ENCODE data around the gene NUMBL. TPM values are rescaled to one million over a fixed set of nuclear protein-coding genes. Genes with fewer than 3 reads are reported as not detected.
"Not testable (repeated sequence)": the region's sequence is repeated elsewhere in the genome, so short reads cannot be mapped to it uniquely, and the experiment has no call there.

Gene NUMBL
- 10 to 100 TPM; 22.0 to 37.8 (median 28.3) TPM for polyA plus RNA-seq (ENCODE audit: insufficient read length in 10 of 10)
- long read RNA-seq, donor 1, transcript NUMBL-201 (10 exons, 3,561 nt), result major isoform, 5 of 5 reads
- long read RNA-seq, donor 1, partial matches to known transcripts, result 0 of 5 reads
- long read RNA-seq, donor 1, other reads (novel, unspliced or antisense), result 0 of 5 reads
- long read RNA-seq, donor 2, partial matches to known transcripts, result 0 of 4 reads
- long read RNA-seq, donor 2, other reads (novel, unspliced or antisense), result 0 of 4 reads
- long read RNA-seq, donor 3, result 0 reads
- long read RNA-seq, donor 4, partial matches to known transcripts, result 0 of 4 reads
- long read RNA-seq, donor 4, other reads (novel, unspliced or antisense), result 0 of 4 reads
- long read RNA-seq, donor 5, transcript NUMBL-201 (10 exons, 3,561 nt), result major isoform, 8 of 25 reads
- long read RNA-seq, donor 5, partial matches to known transcripts, result 15 of 25 reads
- long read RNA-seq, donor 5, other reads (novel, unspliced or antisense), result 0 of 25 reads
- long read RNA-seq, donor 6, partial matches to known transcripts, result 0 of 7 reads
- long read RNA-seq, donor 6, other reads (novel, unspliced or antisense), result 5 of 7 reads
- long read RNA-seq, donor 7, partial matches to known transcripts, result 0 of 4 reads
- long read RNA-seq, donor 7, other reads (novel, unspliced or antisense), result 0 of 4 reads
- long read RNA-seq, donor 8, partial matches to known transcripts, result 0 of 4 reads
- long read RNA-seq, donor 8, other reads (novel, unspliced or antisense), result 0 of 4 reads
- long read RNA-seq, donor 9, result 0 reads

DNA sequence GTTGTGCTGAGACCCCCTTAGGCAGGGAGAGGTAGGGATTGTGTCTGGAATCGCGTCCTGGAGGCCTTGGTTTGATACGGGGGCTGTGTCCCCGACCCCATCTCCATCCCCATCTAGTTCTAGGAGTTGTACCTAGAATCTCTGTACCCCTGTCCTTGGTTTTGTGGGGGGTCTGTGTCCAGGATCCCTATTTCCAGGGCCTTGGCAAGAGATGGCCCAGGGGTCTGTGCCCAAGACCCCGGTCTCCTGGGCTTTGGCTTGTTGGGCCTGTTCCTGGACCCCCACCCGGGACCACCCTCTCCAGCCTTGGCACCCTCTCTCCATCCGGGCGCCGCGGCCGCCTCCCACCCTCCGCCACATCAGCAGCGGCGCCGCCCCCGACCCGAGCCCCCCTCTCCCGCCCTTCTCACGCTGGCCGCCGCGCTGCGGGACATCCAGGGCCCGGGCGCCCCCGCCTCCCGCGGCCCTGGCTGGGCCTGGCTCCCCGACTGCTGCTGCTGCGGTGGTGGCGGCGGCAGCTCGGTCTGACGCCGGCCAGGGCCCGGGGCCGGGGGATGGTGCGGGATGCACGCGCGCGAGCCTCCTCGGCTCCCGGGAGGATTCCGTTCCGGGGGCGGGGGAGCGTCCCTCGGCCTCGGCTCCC is at the start of gene NUMBL:
NUMBL (minus strand) TSS at position 602 of the 643 bp plus-strand sequence; CDS start at position 434, 168 bp downstream.
- peak in 1 of 3 donors; percentile 94 for DNase-seq

- no peak for DNase-seq
Observed at GRCh38 chr19:40739030-40739839, 48.8 kb upstream of the NUMBL start.

DNA sequence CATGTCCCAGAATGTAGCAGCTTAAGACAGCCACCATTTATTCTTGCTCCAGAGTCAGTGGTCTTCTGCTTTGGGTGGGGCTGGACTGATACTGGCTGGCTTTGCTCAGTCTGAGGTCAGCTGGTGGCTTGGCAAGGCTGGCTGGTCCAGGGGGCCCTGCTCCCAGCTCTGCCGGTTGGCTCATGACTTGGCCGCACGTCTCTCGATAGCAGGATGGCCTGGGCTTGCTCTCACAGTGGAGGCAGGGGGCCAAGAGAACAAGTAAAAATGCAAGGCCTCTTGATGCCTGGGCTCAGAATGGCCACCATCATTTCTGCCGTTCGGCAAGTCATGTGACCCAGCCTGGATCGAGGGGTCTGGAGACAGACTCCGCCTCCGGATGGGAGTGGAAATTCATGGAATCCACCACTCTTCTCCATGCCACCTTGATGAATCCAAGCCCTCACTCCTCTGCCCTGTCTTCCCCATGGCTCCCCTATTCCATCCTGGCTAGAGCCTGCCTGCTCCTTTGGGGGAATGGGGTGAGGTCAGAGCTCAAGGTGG is 46.7 kb upstream of the NUMBL start:
- DNase-seq, result no peak

DNA sequence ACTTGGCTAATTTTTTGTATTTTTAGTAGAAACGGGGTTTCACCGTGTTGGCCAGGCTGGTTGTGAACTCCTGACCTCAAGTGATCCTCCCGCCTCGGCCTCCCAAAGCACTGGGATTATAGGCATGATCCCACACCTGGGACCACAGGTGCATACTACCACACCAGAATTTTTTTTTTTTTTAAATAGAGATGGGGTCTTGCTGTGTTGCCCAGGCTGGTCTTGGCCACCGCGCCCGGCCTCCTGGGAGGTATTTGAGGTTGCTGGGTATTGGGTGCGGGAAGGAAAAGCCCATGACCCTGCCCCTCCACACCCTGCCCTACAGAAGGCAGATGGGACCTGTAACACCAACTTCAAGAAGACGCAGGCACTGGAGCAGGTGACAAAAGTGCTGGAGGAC is 46.2 kb upstream of the NUMBL start:
- DNase-seq, result no peak

DNA sequence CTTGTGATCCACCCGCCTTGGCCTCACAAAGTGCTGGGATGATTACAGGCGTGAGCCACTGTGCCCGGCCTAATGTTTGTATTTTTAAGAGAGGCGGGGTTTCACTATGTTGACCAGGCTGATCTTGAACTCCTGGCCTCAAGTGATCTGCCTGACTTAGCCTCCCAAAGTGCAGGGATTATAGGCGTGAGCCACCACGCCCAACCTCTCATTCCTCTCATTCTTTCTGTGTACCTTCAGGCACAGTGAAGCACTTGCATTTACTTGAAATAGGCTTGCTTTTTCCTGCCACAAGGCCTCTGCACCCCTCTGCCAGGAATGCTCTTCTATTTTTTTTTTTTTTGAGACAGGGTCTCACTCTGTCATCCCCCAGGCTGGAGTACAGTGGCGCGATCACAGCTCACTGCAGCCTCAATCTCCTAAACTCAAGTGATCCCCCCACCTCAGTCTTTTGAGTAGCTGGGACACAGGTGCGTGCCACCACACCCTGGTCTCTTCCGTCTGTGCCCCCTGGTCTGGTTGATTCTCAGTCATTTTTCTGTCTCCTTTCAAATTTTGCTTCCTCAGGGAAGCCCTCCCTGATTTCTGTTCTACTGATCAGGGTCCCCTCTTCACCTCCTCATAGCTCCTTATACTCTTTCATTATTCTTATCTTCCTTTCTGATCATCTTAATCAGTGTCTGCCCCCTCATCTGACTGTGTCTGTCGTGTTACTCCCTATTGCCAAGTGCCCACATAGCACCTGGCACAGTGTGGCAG is 44.7 kb upstream of the NUMBL start:
- DNase-seq, result no peak

GRCh38 chr19:40733149-40733548 is 42.7 kb upstream of the NUMBL start:
- no peak for DNase-seq

DNA sequence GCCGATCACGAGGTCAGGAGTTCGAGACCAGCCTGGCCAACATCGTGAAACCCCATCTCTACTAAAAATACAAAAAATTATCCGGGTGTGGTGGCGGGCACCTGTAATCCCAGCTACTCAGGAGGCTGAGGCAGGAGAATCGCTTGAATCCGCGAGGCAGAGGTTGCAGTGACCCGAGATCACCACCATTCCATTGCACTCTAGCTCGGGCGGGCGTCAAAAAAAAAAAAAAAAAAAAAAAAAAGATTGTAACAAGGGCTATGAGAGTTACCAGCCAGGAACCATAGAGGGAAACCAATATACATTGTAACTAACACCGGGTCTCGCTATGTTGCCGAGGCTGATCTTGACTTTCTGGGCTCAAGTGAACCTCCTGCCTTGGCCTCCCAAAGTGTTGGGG is 41.9 kb upstream of the NUMBL start:
- DNase-seq, result not testable (repeated sequence)

DNA sequence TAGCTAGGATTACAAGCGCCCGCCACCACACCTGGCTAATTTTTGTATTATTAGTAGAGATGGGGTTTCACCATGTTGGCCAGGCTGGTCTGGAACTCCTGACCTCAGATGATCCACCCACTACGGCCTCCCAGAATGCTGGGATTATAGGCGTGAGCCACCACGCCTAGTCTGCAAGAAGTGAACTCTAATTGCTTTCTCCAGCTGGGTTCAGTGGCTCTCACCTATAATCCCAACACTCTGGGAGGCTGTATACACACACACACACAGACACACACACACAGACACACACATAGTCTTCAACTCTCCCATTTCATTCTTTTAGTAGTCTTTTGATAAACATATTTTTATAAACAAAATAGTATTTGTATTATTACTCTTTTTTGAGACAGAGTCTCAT is 39.6 kb upstream of the NUMBL start:
- DNase-seq, result not testable (repeated sequence)

- no peak for DNase-seq
Observed at GRCh38 chr19:40726279-40726678, 35.8 kb upstream of the NUMBL start.

GRCh38 chr19:40724855-40725254 is 34.4 kb upstream of the NUMBL start:
- no peak for DNase-seq

DNA sequence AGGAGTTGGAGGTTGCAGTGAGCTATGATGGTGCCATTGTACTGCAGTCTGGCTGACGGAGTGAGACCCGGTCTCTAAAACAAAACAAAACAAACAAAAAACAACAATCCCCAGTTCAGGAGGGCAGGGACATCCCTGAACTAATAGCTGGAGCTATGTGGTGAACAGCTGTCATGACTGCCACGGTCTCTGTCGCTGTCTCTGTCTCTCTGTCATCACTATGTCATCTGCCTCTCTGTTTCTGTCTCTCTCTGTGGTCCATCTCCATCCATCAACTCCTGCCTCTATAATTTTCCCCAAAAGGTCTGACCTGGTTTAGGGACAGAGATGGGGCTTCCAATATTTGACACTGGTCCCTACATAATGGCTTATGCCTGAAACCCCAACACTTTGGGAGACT is 33.9 kb upstream of the NUMBL start:
- no peak for DNase-seq

- no peak for DNase-seq
Observed at GRCh38 chr19:40723661-40724254, 33.3 kb upstream of the NUMBL start.

DNA sequence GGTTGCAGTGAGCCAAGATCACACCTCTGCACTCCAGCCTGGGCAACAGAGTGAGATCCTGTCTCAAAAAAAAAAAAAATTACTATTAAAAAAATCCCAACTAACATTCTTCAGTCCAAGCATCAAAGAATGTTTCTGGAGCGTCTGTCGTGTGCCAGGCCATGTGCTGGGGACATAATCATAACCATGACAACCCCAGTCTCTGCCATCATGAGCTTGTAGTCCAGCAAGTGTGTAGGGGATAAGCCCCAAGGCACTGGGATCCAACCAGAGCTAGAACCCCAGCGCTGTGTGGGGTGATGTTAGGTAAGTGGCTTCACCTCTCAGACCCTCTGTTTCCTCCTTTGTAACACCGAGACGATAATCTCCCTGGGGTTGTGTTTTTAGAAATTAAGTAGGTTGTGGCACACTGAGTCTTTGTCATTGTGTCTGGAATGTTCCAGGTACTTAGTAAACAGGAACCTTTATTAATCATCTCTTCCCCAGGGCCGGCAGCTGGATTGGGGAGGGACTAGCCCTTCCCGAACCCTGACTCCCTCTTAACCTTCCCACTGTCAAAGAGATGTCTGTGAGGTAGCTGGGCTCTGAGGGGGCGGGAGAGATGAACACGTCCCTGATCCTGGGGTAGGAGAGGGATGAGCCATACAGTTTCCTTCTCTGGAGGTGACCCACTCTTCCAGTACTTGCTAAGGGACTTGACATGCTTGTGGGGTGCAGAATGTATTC is 31.6 kb upstream of the NUMBL start:
- no peak for DNase-seq

GRCh38 chr19:40721140-40721486 is 30.7 kb upstream of the NUMBL start:
- no peak for DNase-seq

GRCh38 chr19:40719414-40719894 is 29.0 kb upstream of the NUMBL start:
- DNase-seq, result no peak

GRCh38 chr19:40718774-40719391 is 28.4 kb upstream of the NUMBL start:
- DNase-seq, result peak in 1 of 3 donors; percentile 59

DNA sequence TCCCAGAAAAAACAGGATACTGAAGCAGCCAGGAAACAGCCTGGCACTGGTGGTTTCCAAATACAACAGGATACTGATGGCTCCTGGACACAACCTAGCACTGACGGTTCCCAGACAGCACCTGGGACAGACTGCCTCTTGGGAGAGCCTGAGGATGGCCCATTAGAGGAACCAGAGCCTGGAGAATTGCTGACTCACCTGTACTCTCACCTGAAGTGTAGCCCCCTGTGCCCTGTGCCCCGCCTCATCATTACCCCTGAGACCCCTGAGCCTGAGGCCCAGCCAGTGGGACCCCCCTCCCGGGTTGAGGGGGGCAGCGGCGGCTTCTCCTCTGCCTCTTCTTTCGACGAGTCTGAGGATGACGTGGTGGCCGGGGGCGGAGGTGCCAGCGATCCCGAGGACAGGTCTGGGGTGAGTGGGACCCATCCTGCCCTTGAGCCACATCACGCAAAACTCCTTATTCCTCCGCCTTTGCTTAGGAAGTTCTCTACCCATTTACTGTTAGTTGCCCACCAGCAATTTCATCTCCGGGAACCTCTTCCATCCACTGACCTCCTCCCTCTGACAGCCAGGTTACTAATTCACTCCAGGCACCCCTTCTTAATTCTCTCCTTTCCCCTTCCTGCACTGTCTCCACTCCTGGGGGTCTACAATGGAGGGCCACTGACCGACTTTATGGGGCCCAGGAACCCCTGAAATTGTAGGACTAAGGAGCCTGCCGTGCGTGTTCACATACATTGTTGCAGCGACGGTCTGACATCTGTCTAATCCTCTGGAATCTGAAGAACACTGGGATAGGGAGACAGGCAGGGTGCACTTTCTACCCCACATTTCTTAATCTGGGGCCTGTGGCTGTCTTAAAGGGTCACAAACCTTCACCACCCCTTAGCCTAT is 27.7 kb upstream of the NUMBL start:
- DNase-seq, result peak in 1 of 3 donors; percentile 43

Measured in muscle of back (tissue), 13 donors.